ENCODE data around the gene P2RY12. TPM values are rescaled to one million over a fixed set of nuclear protein-coding genes. Genes with fewer than 3 reads are reported as not detected.
A peak's percentile ranks its signal among the peaks of the same experiment; 100 is the strongest.

Gene P2RY12
- total and polyA plus RNA-seq, 2 donors (not counting 1 experiment from before 2014, with no cell fraction given) = 0.42 to 0.79 TPM

DNA sequence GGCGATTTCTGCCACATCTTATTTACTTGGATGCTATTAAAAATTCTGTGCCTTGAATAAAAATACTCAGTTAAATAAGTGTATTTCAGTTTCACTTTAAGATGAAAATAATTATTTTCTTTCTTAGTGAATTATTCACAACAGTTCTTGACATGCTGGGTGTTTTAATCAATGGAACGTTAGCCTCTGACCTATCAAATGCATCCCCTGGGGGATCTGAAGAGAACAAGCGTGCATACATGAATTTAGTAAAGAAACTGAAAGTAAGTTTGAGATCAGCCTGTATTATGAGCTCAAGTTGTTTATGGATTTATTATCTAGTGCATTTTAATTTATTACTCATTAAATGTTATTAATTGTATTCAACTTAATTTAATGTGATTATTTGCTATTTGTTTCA is 597 bp downstream of the P2RY12 start:
- Mint-ChIP-seq H3K4me3 (peak overlapping the region; percentile 52), H3K9me3 (ENCODE audit: insufficient read depth) (no peaks in the 10 kb centered on the region), H3K27me3 (no peaks in the 10 kb centered on the region), H3K27ac (peak overlapping the region; percentile 81), H3K4me1 (peaks cover 61% of the 10 kb centered on the region)
- no peaks in the 10 kb centered on the region for H3K79me2 ChIP-seq (ENCODE audit: control insufficient read depth, insufficient read depth, low read length)
- H2AFZ ChIP-seq (ENCODE audit: insufficient read depth, low read depth, low read length, poor library complexity, severe bottlenecking) = peak overlapping the region; percentile 44
- DNase-seq = peak; percentile 49
- POLR2A ChIA-PET = interaction anchor here (0.6 kb wide), 2 partner anchors 57 to 153 kb away, joined by 3 to 4 read pairs; no protein-coding TSS in a partner anchor
- H3K4me3 ChIP-seq (ENCODE audit: control extremely low read depth in 1 of 5, extremely low read depth in 1 of 5, insufficient read depth in 1 of 5, low read depth in 2 of 5, low read length in 4 of 5) = peak overlapping the region in 3 of 5 experiments; percentile 15 to 53 (median 18)
- H3K9ac ChIP-seq (ENCODE audit: low read length) = peak overlapping the region; percentile 48
- CTCF ChIA-PET = interaction anchor here (0.9 to 2.5 kb wide), 6 partner anchors 26 to 216 kb away, joined by 3 to 10 read pairs (median 3); no protein-coding TSS in a partner anchor
- no peaks in the 10 kb centered on the region for H3K27me3 ChIP-seq (replicated peaks in 1 of 4; ENCODE audit: control extremely low read depth in 1 of 4, control insufficient read depth in 3 of 4, insufficient read depth in 4 of 4, low read length in 3 of 4)
- peak overlapping the region; percentile 68 for H3K4me2 ChIP-seq (replicated peaks; ENCODE audit: low read depth, low read length, poor library complexity, severe bottlenecking)
- no peaks in the 10 kb centered on the region for H3K36me3 ChIP-seq (replicated peaks in 1 of 2; ENCODE audit: control extremely low read depth in 1 of 2, control insufficient read depth in 1 of 2, extremely low read depth in 1 of 2, insufficient read depth in 2 of 2, low read length in 1 of 2)
- H4K20me1 ChIP-seq (ENCODE audit: control insufficient read depth, insufficient read depth, low read length, poor library complexity, severe bottlenecking) = no peaks in the 10 kb centered on the region
- peaks cover 48 to 59% of the 10 kb centered on the region in 2 donors for H3K4me1 ChIP-seq (ENCODE audit: control insufficient read depth in 2 of 2, insufficient read depth in 2 of 2, low read length in 2 of 2)
- WGBS (ENCODE audit: insufficient coverage) = no CpG with 5 or more reads among the region's 3 CpGs
- intact Hi-C loops (cut with micrococcal nuclease) = loop anchor here (1.0 to 10.0 kb wide), 8 partner anchors 10 to 1409 kb away; partner anchors contain the start of genes P2RY13, P2RY14, PFN2 and SIAH2
- H3K9me3 ChIP-seq (ENCODE audit: control extremely low read depth in 1 of 3, control insufficient read depth in 2 of 3, insufficient read depth in 1 of 3, low read length in 2 of 3) = no peaks in the 10 kb centered on the region
- ATAC-seq (ENCODE audit: low read depth) = peak; percentile 47
- peak overlapping the region; percentile 59 to 87 for H3K27ac ChIP-seq (ENCODE audit: low read length in 2 of 2)
- TF ChIP-seq, protein P1, sequence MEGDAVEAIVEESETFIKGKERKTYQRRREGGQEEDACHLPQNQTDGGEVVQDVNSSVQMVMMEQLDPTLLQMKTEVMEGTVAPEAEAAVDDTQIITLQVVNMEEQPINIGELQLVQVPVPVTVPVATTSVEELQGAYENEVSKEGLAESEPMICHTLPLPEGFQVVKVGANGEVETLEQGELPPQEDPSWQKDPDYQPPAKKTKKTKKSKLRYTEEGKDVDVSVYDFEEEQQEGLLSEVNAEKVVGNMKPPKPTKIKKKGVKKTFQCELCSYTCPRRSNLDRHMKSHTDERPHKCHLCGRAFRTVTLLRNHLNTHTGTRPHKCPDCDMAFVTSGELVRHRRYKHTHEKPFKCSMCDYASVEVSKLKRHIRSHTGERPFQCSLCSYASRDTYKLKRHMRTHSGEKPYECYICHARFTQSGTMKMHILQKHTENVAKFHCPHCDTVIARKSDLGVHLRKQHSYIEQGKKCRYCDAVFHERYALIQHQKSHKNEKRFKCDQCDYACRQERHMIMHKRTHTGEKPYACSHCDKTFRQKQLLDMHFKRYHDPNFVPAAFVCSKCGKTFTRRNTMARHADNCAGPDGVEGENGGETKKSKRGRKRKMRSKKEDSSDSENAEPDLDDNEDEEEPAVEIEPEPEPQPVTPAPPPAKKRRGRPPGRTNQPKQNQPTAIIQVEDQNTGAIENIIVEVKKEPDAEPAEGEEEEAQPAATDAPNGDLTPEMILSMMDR (IDR thresholded peaks at IDR 0.05) = no peak
- no peak for TF ChIP-seq EZH2 (IDR thresholded peaks at IDR 0.05; ENCODE audit: borderline replicate concordance, insufficient read depth, low read depth, low read length, poor library complexity, severe bottlenecking)

DNA sequence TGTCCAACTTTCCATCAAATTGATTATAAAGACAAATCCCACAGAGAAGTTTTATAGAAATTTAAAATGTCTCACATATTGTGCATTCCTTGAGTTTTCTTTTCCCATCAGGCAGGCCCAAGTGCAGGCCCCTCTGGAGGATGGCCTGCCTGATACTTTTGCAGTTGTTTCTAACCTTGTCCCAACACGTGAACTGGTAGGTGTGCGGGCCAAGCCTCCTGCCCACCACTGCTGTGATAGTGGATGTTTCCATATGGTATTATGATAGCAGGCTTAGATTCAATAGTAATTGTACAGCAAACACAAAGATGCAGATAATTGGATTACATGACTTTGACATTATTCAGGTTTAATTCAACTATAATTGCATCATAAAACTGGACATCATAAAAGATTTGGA is 1.4 kb downstream of the P2RY12 start:
- Histone ChIP-seq H3K27me3 (replicated peaks in 1 of 4; ENCODE audit: control extremely low read depth in 1 of 4, control insufficient read depth in 3 of 4, insufficient read depth in 4 of 4, low read length in 3 of 4) (no peaks in the 10 kb centered on the region), H3K79me2 (ENCODE audit: control insufficient read depth, insufficient read depth, low read length) (no peaks in the 10 kb centered on the region), H3K4me3 (ENCODE audit: control extremely low read depth in 1 of 5, extremely low read depth in 1 of 5, insufficient read depth in 1 of 5, low read depth in 2 of 5, low read length in 4 of 5) (peak overlapping the region in 1 of 5 experiments; percentile 1), H3K9ac (ENCODE audit: low read length) (peak overlapping the region; percentile 4), H4K20me1 (ENCODE audit: control insufficient read depth, insufficient read depth, low read length, poor library complexity, severe bottlenecking) (no peaks in the 10 kb centered on the region), H3K27ac (ENCODE audit: low read length in 2 of 2) (peak overlapping the region; percentile 59 to 87), H2AFZ (ENCODE audit: insufficient read depth, low read depth, low read length, poor library complexity, severe bottlenecking) (peak overlapping the region; percentile 11), H3K4me2 (replicated peaks; ENCODE audit: low read depth, low read length, poor library complexity, severe bottlenecking) (peak overlapping the region; percentile 68), H3K4me1 (ENCODE audit: control insufficient read depth in 2 of 2, insufficient read depth in 2 of 2, low read length in 2 of 2) (peaks cover 45 to 53% of the 10 kb centered on the region in 2 donors), H3K9me3 (ENCODE audit: control extremely low read depth in 1 of 3, control insufficient read depth in 2 of 3, insufficient read depth in 1 of 3, low read length in 2 of 3) (no peaks in the 10 kb centered on the region), H3K36me3 (replicated peaks in 1 of 2; ENCODE audit: control extremely low read depth in 1 of 2, control insufficient read depth in 1 of 2, extremely low read depth in 1 of 2, insufficient read depth in 2 of 2, low read length in 1 of 2) (no peaks in the 10 kb centered on the region)
- peak overlapping the region; percentile 52 for H3K4me3 Mint-ChIP-seq
- TF ChIP-seq, protein P1 (IDR thresholded peaks at IDR 0.05) = no peak
- no peak for TF ChIP-seq EZH2 (IDR thresholded peaks at IDR 0.05; ENCODE audit: borderline replicate concordance, insufficient read depth, low read depth, low read length, poor library complexity, severe bottlenecking)
- H3K27me3 Mint-ChIP-seq = no peaks in the 10 kb centered on the region
- ATAC-seq (ENCODE audit: low read depth) = no peak
- 60% methylated on average over 1 of the region's 2 CpGs for WGBS (ENCODE audit: insufficient coverage)
- no peak for DNase-seq
- no peaks in the 10 kb centered on the region for H3K9me3 Mint-ChIP-seq (ENCODE audit: insufficient read depth)
- H3K4me1 Mint-ChIP-seq = peaks cover 62% of the 10 kb centered on the region
- CTCF ChIA-PET = interaction anchor here (1.1 to 1.9 kb wide), 4 partner anchors 43 to 105 kb away, joined by 3 to 5 read pairs (median 4); partner anchors contain the start of gene P2RY14
- POLR2A ChIA-PET = no interaction called here
- intact Hi-C loops (cut with micrococcal nuclease) = loop anchor here (2.0 to 10.0 kb wide), 7 partner anchors 54 to 1408 kb away; partner anchors contain the start of genes P2RY13, P2RY14, PFN2 and SIAH2
- peak overlapping the region; percentile 81 for H3K27ac Mint-ChIP-seq
